ENCODE measurements around the gene SUV39H2. TPM values are rescaled to one million over a fixed set of nuclear protein-coding genes. Genes with fewer than 3 reads are reported as not detected.
A peak's percentile ranks its signal among the peaks of the same experiment; 100 is the strongest.
"Not testable (repeated sequence)": the region's sequence is repeated elsewhere in the genome, so short reads cannot be mapped to it uniquely, and the experiment has no call there.

Gene SUV39H2
- total RNA-seq (ENCODE audit: insufficient read depth, low replicate concordance): 14.0 TPM

GRCh38 chr10:14878266-14879123 is at the start of gene SUV39H2:
Gene SUV39H2 (plus strand): TSS chr10:14878866. CDS start chr10:14878889, 23 bp downstream.
- peak; percentile 97 for DNase-seq (ENCODE audit: low spot score)

GRCh38 chr10:14833106-14833505 is 45.6 kb upstream of the SUV39H2 start:
- DNase-seq (ENCODE audit: low spot score): no peak

GRCh38 chr10:14836208-14836607 is 42.5 kb upstream of the SUV39H2 start:
- DNase-seq (ENCODE audit: low spot score): no peak

GRCh38 chr10:14837003-14837756 is 41.5 kb upstream of the SUV39H2 start:
- DNase-seq (ENCODE audit: low spot score): no peak

GRCh38 chr10:14837757-14838581 is 40.7 kb upstream of the SUV39H2 start, which contains the start of the genes CDNF, HSPA14 and MSANTD7:
Gene CDNF (minus strand): TSS chr10:14838037. CDS start chr10:14837946, 91 bp downstream.
Gene HSPA14 (plus strand): TSS chr10:14838306. CDS start chr10:14838403, 97 bp downstream.
Gene MSANTD7 (plus strand): TSS chr10:14838306. CDS start chr10:14842285, 3,979 bp downstream.
- peak; percentile 100 for DNase-seq (ENCODE audit: low spot score)

GRCh38 chr10:14838582-14839304 is 39.9 kb upstream of the SUV39H2 start:
- DNase-seq (ENCODE audit: low spot score): peak; percentile 32

GRCh38 chr10:14839305-14839695 is 39.4 kb upstream of the SUV39H2 start:
- DNase-seq (ENCODE audit: low spot score): peak; percentile 8

GRCh38 chr10:14840178-14840577 is 38.5 kb upstream of the SUV39H2 start:
- DNase-seq (ENCODE audit: low spot score): no peak

GRCh38 chr10:14843327-14843988 is 35.2 kb upstream of the SUV39H2 start:
- no peak for DNase-seq (ENCODE audit: low spot score)

GRCh38 chr10:14844948-14845347 is 33.7 kb upstream of the SUV39H2 start:
- no peak for DNase-seq (ENCODE audit: low spot score)

- DNase-seq (ENCODE audit: low spot score): no peak
These were observed 26.4 kb upstream of the SUV39H2 start for GRCh38 chr10:14852236-14852635.

- no peak for DNase-seq (ENCODE audit: low spot score)
These were observed 23.2 kb upstream of the SUV39H2 start for GRCh38 chr10:14855453-14855852.

- DNase-seq (ENCODE audit: low spot score): no peak
These were observed 20.2 kb upstream of the SUV39H2 start for GRCh38 chr10:14858338-14858960.

GRCh38 chr10:14859043-14859442 is 19.6 kb upstream of the SUV39H2 start:
- DNase-seq (ENCODE audit: low spot score): no peak

GRCh38 chr10:14859775-14860174 is 18.9 kb upstream of the SUV39H2 start:
- DNase-seq (ENCODE audit: low spot score): no peak

- DNase-seq (ENCODE audit: low spot score): no peak
These were observed 17.9 kb upstream of the SUV39H2 start for GRCh38 chr10:14860791-14861190.

GRCh38 chr10:14864466-14864865 is 14.2 kb upstream of the SUV39H2 start:
- not testable (repeated sequence) for DNase-seq (ENCODE audit: low spot score)

GRCh38 chr10:14864871-14865270 is 13.8 kb upstream of the SUV39H2 start:
- DNase-seq (ENCODE audit: low spot score): not testable (repeated sequence)

- DNase-seq (ENCODE audit: low spot score): no peak
These were observed 5.4 kb upstream of the SUV39H2 start for GRCh38 chr10:14873090-14873760.

Measured in umbilical cord (tissue), 2 donors.